Globus pallidus (tissue), 1 donor: Measurements from ENCODE around the gene PGM3.

Experiments
- DNase-seq: peaks from one replicate; pipeline ENCODE4 v3.0.0-alpha.2; 2015; ENCODE audit warnings: low spot score

Gene PGM3

GRCh38 chr6:83183082-83183828 lies 9.8 kb downstream of the PGM3 start:
- no peak for DNase-seq

- peak; percentile 24 for DNase-seq
Measured at GRCh38 chr6:83182114-83182513, 11.0 kb downstream of the PGM3 start.

DNA sequence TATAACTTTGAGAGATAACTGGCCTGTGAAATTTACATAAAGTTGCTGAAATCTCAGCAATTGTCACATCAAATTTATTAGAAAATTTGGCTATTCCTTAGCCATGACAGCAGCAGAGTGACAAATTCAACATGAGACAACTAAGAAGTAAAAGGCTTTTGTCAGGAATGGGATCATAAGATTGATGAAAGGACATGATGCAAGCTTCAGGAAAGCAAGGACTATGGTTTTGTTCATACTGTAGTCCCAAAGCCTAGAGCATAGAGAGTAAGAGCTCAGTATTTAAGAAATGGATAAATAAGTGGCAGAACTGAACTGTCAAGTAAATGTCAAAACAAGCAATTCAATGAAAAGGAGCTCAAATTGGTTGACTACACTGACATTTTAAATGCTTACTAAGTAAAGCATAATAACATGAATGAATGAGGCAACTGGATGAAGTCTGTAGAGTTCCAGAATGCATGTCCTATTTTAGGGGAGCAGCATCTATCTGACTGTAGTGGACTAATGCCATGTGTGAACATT lies 12.6 kb downstream of the PGM3 start:
- DNase-seq: no peak

GRCh38 chr6:83176246-83176645 lies 16.8 kb downstream of the PGM3 start:
- no peak for DNase-seq

DNA sequence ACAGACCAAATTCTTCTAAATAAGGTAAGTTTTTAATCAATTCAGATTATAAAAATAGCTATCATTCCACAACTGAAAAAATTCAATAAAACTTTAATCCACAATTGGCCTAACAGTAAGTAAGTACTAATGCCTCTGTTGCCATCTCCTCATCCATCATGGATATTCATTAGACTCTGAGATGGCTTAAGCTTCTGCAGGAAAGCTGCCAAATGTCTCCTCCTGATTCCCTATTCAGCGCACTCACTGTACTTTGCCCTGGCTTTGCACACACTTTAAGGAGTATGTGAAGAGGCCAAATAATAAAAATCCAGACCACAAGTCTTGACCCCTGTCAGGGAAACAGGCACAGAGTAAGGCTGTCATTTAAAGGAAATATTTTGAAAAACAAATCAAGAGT lies 23.6 kb downstream of the PGM3 start:
- peak; percentile 24 for DNase-seq

DNA sequence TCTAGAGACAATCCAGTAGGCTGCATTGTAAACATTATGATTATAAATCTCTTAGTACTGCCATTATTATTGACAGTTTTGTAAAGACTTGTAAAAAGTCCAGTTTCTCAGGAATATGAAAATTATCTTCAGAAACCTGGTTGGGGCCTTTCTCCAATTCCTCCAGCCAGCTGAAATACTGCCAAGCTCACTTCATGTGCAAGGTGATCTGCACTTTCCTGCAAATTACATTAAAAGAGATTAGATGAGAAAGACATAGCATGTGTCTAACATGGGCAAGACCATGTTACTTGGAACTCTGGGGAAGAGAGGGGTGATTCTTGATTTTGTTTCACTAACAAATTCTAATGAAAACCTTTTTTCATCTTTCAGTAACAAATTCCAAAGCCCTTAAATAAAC lies 24.0 kb downstream of the PGM3 start:
- DNase-seq: no peak

DNA sequence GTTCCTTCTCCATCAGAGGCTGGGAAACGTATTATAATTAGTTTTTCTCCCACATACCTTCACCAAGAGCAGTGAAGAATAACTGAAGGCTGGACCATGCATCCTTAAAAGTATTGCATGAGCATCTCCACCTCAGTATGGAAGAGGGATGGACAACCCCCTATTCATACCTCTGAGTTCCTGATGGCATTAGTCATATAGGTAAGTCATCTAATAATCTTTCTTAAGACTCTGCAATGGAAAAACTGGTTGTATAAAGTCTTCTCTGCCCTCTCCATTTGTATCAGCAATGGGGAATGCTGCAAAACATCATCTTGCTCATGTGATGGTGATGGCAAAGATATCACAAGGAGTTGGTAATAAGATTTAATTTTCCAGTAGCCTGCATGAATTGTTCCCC lies 24.5 kb downstream of the PGM3 start:
- no peak for DNase-seq

DNA sequence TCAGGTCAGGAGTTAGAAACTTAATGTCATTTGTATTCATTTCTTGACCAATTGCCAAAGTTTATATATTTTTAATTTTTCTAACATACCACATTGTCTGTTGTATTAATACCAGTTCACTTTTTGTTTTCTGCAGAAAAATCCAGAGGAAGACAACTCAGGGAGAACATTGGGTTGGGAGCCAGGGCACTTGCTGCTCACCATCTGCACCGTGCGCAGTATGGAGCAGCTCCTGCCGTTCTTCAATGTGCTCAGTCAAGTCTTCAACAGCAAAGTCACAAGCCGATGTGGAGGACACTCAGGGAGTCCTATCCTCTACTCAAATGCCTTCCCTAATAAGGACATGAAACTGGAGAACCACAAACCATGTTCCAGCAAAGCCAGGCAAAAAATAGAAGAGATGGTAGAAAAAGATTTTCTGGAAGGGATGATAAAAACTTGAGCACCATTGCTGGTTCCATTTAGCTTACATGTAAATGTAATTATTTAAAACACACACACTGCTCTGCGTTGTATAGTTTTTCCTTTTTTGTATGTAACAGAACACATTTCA lies 25.3 kb downstream of the PGM3 start:
- no peak for DNase-seq

DNA sequence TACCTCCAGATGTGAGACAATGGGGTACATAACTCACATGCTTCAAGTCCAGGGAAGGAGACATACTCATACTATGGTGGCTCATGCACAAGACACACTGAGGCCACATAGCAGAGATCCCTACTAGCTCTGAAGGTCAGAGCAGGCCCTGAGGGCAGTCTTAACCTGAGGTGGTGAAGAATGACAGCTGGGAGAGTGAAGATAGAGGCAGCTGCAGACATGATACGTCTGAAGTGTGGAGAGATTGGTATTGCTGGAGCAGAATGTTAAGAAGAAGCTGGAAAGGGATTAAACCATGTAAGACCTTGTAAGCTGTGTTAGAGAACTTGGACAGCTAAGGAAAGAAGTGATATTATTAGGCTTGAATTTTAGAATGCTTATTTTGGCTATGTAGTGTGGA lies 32.9 kb downstream of the PGM3 start:
- DNase-seq: no peak

DNA sequence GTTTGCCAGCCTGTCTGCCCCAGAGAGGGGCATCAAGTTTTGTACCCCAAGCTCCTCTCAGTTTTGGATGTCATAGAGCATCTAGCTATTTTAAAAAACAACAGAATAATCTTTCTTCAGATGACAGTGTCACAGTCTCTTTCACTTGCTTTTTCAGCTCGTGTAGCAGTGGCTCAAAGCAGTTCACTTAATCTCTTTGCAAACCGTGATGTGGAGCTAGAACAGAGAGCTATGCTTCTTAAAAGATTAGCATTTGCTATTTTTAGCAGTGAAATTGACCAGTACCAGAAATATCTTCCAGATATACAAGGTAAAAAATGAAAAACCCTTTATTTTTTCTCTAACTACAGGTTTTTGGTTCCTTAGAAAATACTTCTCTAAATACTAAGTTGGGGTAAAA lies 37.3 kb downstream of the PGM3 start:
- no peak for DNase-seq

GRCh38 chr6:83153883-83154521 lies 39.1 kb downstream of the PGM3 start:
- DNase-seq: no peak

DNA sequence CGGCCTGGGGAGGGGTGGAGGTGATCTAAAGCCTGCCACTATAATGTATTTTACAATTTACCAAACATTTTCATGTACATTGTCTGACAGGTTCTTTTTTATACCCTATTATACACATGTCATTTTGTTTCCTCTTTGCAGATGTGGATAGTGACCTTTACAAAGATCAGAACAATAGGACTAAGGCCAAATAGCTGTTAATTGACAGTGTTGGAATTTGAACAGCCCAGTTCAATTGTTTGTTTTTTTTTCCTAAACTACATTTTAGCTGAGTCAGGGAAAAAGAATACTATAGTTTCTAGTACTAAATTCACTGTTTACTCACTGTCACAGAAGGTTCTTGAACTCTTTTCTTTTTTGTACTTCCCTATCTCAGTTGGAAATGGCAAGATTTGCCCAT lies 40.2 kb downstream of the PGM3 start:
- DNase-seq: no peak

DNA sequence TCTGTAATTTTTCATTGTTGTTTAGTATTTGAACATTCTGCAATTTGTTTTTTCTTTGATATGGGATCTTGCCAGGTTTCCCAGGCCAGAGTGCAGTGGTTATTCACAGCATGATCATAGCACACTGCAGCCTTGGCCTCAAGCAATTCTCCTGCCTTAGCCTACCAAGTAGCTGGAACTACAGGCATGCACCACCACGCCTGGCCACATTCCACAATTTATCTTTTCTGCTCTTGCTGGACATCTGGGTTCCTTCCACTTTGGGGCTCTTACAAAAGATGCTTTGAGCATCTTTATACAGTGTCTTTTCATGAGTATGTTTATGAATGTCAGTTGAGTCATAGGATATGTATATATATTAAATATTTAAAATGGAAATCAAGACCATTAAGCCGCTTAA lies 42.0 kb downstream of the PGM3 start:
- DNase-seq: no peak

GRCh38 chr6:83138758-83139157 lies 54.3 kb downstream of the PGM3 start:
- no peak for DNase-seq

DNA sequence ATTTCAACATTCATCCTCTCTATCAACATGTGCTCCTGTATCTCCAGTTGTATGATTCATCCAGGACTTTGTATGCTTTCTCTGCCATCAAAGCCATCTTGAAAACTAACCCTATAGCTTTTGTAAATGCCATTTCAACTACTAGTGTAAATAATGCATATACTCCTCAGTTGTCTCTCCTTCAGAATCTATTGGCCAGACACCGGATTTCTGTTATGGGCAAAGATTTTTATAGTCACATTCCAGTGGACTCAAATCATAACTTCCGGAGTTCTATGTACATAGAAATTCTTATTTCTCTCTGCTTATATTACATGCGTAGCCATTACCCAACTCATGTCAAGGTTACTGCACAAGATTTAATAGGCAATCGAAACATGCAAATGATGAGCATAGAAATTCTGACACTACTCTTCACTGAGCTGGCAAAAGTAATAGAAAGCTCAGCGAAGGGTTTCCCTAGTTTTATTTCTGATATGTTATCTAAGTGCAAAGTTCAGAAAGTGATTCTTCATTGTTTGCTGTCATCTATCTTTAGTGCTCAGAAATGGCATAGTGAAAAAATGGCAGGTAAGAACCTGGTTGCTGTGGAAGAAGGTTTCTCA lies 54.8 kb downstream of the PGM3 start:
- DNase-seq: no peak

GRCh38 chr6:83132121-83132520 lies 60.9 kb downstream of the PGM3 start:
- DNase-seq: no peak

DNA sequence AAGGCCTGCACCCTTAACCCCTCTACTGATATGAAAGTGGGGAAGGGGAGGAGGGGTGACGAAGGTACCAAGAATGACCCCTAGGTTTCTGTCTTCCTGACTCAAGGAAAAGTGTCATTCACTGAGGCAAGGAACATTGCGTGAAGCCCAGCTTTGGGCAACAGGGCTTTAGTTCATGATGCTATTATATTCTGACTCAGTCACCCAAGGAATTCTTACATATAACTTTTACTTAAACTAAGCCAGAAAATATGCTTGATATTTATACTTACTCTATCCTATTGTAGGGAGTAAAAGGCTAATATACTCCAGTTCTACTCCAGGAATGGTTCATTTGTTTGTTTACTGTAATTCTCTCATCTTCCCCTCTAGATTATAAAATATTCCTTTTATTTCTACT lies 65.1 kb downstream of the PGM3 start:
- DNase-seq: no peak

DNA sequence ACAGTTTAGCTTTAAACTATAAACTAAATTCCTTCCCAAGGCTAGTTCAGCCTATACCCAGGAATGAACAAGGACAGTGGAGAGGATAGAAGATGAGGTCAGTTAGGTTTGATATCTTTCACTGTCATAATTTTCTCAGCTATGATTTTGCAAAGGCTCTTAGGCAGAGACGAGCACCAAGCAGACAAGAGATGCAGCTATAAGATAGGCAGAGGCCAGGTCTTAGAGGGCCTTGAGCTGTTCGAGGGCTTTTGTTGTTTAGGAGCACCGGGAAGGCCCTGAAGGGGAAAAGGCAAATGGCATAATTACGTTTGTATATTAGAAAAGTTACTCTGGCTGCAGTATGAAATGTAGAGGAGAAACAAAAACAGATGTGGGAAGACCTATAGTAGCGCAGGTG lies 65.8 kb downstream of the PGM3 start:
- DNase-seq: no peak

DNA sequence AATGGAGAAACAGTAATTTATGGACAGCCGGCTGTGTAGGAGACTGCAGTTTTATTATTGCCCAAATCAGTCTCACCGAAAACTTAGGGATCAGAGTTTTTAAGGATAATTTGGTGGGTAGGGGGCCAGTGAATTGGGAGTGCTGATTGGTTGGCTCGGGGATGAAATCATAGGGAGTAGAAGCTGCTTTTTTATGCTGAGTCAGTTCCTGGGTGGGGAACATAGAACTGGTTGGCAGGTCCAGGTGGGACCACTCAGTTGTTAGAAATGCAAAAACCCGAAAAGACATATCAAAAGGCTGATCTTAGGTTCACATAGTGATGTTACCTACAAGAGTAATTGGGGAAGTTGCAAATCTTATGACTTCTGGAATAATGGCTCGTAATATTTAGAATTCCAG lies 66.3 kb downstream of the PGM3 start:
- no peak for DNase-seq

DNA sequence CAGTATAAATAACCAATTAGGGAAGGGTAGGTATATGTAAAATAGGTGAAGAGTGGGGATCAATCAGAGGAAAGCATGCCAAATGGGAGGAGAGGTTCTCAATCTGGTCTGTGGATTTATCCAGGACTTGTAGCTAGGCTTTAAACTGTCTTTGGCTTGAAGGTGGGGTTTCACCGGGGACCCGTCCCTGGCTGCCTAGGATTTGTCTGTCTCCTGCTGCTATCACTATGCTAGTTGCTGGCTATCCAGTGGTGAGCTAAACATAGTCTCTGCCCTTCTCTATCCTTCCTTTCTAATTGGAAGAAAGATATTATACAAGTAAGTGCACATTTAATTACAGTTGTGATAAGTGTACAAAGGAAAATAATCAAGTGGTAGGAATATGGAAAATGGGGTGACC lies 66.8 kb downstream of the PGM3 start:
- DNase-seq: no peak

DNA sequence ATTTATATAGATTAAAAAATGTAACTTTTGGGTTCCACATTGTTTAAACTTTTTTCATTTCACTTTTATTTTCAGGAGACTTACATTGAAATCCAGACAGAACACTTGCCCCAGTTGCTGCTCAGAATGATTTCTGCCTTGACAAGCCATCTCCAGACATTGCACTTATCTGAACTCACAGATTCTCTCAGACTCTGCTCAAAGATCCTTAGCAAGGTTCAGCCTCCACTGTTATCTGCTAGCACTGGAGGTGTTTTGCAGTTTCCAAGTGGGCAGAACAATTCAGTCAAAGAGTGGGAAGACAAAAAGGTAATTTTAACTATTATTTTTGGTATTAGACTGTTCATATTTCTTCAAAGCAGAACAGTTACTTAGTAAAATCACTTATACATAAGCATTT lies 67.6 kb downstream of the PGM3 start:
- no peak for DNase-seq

GRCh38 chr6:83124553-83124952 lies 68.5 kb downstream of the PGM3 start:
- no peak for DNase-seq

DNA sequence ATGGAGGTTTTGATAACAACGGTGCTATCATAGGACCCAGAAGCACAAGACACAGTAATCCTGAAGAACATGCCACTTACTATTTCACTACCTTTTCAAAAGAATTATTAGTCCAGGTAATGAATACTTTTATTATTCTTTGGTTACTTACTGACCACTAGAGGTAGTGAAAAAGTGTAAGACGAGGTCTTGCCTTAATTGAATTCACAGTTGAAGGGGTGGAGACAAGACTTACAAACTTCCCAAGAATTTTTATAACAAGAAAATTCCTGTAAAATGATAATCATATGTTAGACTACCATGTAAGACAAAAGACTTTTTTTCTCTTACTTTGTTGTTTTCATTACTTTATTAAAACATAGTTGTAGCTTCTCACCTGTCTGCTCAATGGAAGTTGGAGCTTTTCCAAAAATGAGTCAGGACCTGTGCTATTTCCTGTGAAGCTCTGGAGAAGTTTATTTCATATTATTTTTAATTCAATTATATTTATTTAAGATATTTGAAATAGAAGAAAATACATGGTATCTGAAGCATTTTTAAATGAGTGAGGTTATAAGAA lies 73.2 kb downstream of the PGM3 start:
- DNase-seq: no peak
